Measurements from ENCODE around the gene VIPAS39.
A peak's percentile ranks its signal among the peaks of the same experiment; 100 is the strongest.

Gene VIPAS39

DNA sequence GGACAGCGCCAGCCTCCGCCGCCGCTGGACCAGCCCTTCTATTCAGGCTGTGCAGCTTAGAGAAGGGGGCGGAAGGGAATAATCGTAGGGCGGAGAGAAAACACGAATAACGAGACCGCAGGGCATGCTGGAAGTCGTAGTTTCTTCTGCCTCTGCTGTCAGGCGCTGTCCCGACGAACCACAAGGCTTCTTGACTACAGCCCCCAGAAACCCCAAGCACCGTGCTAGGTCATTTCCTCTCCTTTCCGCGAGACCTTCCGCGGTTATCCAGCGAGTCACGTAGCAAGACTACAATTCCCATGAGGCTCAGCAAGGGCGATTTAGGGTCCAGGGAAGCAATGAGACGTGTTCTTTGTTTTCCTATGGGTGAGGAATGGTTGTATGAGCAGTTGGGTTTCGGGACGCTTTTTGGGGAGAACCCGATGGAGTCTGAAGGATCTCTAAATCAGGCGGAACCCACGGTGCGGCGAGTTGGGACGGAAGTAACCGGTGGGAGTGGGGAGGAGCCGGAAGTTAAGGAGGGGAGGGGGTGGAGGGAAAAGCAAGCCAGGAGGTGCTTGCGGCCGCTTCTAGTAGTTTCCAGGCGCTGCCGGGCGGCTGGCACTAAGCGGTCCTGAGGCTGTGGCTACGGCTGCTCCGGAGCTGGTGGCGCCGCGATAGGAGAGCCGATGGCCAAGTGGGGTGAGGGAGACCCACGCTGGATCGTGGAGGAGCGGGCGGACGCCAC is at the start of gene VIPAS39, which contains the start of gene AHSA1:
Gene VIPAS39, minus strand, starts transcription at position 80 of the 727 bp plus-strand sequence. CDS start 3,499 bp downstream, outside the sequence.
Gene AHSA1, plus strand, starts transcription at position 572 of the 727 bp plus-strand sequence. Its CDS starts 97 bp downstream, at position 669.
- DNase-seq, result peak; percentile 83

DNA sequence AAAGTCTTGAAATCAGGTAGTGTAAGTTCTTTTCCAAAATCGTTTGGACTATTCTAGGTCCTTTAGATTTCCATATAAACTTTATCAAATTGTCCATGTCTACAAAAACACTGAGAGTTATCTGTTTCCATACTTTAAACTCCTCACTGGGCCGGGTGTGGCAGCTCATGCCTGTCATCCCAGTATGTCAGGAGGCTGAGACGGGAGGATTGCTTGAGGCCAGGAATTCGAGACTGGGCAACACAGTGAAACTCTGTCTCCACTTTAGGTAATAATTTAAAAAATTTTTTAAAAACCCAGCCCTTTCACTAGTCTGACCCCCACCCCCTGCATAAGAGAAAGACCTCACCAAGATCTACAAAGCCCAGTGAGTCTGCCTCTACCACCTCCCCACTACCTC is 47.6 kb upstream of the VIPAS39 start:
- DNase-seq, result no peak

DNA sequence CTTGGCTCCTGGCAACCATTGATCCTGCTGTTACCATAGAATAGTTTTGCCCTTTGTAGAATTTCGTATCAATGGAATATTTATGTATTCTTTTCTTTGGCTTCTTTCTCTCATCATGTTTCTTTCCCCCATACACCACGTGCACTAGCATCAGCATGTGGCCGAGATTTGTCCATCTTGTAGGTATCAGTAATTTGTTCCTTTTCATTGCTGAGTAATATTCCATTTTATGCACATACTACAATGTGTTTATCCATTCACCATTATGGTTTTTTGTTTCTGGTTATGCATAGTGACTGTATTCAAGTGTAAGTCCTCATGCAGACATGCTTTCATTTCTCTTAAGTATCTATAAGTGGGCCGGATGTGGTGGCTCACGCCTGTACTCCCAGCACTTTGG is 45.7 kb upstream of the VIPAS39 start:
- DNase-seq, result no peak

DNA sequence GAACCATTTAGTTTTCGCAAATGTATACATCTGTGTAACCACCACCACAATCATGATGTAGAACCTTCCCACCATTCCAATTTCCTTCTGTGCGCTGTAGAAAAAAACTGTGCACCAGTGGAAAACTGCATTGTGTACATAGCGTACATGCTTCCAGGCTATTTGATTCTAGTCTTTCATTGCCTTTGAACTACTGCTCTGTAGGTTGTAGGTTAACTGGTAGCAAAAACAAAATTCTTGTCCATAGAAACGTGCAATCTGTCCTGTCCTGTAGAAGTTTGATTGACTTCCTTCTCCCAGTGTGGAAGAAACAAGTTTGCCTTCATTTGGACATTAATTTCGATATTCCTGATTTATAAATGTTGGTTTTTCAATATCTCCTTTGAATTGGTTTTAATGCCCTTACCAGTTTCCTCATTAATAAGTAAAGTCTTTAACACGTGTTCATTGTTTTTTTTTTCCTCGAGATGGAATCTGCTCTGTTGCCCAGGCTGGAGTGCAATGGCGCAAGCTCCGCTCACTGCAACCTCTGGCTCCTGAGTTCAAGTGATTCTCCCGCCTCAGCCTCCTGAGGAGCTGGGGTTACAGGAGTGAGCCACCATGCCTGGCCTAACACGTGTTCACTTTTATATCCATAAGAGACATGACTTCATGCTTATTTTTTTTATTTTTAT is 44.8 kb upstream of the VIPAS39 start:
- DNase-seq, result no peak

DNA sequence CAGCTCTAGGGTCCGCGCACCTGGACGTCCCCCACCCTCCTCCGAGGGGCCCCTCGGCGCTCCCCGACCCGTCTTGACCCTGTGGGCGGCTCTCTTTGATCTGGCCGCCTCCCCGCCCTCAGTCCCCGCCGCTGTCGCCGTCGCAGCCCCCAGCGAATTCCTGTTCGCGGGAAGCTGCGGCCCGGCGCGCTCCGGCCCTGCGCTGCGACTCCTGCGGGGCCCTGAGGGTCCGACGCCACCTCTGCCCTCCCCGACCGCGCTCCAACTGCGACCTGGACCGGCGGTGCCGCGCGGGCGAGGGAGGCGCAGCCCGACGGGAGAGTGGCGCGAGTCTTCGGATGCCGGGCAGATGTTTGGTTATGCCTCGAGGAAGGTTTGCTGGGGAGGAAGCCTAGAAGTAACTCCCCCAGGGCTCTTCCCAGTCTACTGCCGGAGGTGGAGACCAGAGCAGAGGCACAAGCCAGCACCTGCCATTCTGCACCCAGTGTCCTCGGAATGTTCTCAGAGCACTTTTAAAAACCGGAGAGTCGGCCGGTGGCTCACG is 41.7 kb upstream of the VIPAS39 start:
- DNase-seq, result no peak

DNA sequence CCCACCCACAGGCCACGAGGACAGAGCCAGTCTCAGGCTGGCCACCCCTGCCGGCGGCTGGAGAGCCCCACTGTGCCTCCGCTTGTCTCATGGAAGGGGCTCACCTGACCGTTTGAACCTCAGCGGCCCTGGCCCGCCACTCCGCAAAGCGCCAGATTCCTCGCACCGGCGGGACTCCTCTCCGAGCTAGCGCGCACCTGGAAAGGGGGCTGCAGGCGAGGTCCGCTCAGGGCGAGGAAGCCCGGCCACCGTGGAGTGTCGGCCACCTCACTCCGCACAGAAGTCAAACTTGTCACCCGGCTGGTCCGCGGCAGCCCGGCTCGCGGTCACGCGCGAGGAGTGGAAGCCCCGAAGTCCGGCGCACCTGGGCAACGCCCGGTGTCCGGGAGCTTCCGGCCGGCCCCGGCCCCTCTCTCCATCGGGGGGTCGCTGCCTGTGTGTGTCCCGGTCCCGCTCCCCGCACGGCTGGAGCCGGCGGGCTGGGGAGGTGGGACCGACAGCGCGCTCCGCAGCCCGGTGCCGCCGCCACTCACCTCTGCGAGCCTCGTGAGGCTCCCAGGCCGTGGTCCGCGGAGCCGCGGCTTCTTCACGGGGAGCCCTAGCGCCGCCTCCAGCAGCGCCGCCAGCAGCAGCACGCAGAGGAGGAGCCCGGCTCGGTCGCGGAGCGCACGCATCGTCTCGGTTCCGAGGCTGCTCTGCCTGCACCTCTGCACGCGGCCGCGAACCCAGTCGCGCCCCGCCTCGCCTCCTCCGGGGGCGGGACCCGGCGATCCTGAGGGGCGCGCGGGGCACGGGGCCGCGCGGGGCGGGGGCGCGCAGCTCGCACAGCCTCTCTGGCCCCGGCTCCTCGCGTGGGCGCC is 40.9 kb upstream of the VIPAS39 start, which contains the start of gene ISM2:
Gene ISM2, minus strand, starts transcription at position 697 of the 860 bp plus-strand sequence. Its CDS starts 23 bp downstream, at position 674.
- DNase-seq, result peak; percentile 32

DNA sequence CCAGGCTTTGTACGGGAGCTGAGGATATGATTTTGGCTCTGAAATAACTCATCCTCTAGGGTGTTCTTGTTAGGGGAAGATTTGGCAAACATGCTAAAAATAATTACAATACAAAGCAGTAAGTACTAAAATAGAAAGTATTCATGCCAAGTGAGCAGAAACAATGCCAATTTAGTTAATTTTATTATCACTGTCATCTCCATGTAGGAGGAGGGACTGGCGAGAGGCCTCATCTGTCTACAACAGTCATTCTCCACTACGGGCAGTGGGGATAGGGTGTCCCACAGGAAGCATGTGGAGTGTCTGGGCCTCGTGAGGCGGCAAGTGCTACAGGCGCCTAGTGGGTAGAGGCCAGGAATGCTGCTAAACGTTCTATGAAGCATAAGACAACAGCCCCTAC is 37.9 kb upstream of the VIPAS39 start:
- DNase-seq, result no peak

DNA sequence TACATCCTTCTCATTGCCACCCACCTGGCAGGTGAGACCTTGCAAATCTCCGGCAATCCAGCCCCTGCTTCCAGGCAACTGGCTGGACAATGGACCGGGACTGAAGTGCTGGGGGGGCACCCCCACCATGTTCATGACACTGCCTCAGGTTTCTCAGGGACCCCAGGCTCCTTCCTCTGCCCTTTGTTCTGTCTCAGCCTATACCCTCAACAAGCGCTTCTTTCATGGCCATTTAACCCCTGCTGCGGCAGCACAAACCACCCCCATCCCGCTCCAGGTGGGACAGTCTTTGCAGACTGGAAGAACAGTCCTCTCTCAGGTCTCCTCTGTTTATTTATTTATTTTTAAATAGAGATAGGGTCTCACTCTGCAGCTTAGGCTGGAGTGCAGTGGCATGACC is 33.7 kb upstream of the VIPAS39 start:
- no peak for DNase-seq

DNA sequence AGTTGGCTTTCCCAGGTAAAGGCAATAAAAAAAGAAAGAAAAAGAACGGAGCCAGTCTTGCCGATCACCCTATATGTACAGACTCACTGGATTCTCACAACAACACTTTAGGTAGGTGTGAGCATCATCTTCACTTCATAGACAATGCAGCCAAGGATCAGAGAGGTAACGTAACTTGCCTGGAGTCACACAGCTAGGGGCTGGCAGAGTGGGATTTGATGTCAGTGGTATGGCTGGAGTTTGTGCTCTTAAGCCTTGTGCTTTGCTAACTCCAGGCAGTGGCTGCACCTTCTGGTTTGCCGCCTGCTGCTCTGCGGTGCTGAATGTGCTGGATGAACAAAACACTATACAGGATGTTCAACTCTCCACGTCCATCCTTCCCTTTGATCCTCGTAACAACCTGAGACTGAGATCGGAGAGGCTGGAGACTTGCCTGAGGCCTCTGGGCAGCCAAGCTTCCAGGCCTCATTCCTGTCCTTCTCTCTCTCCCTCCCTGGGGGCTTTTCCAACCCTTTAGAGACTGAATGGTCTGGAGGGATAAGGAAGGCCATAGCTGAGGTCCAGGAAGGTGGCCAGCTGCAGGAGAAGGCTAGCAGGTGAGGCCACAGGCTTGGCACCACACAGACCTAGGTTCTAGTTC is 33.1 kb upstream of the VIPAS39 start:
- no peak for DNase-seq

DNA sequence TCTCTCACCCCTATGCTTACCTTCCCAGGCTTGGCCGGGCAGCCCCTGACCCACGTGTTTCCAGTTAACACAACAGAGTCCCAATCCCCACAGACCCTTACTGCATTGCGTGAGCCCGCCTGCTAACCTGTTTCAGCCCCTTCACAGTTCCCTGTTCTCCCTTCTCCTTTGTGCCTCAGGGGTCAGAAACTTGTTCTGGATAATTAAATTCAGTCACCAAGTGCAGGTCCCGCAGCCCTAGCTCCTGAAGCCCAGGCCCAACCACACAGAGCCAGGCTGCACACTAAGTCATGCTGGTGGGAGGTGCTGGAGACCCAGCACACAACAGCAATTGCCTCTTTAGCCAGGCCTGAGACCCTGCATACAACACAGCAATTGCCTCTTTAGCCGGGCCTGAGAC is 31.6 kb upstream of the VIPAS39 start:
- DNase-seq, result no peak

DNA sequence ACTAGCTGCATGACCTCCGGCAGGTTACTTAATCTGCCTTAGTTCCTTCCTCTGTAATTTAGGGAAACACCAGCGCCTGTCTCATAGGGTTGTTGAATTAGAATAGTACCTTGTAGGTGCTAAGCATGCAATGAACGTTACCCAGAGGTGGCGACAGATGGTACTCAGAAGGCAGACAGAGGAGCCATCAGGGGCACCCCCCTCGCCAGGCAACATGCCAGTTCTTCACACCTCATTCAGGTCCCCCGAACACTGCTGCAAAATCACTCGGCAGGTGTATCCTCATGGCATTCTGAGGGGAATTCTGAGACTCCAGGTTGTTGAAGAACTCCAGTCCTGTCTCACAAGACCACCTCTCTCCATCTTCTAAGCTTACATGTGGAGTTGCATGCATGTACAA is 31.2 kb upstream of the VIPAS39 start:
- no peak for DNase-seq

DNA sequence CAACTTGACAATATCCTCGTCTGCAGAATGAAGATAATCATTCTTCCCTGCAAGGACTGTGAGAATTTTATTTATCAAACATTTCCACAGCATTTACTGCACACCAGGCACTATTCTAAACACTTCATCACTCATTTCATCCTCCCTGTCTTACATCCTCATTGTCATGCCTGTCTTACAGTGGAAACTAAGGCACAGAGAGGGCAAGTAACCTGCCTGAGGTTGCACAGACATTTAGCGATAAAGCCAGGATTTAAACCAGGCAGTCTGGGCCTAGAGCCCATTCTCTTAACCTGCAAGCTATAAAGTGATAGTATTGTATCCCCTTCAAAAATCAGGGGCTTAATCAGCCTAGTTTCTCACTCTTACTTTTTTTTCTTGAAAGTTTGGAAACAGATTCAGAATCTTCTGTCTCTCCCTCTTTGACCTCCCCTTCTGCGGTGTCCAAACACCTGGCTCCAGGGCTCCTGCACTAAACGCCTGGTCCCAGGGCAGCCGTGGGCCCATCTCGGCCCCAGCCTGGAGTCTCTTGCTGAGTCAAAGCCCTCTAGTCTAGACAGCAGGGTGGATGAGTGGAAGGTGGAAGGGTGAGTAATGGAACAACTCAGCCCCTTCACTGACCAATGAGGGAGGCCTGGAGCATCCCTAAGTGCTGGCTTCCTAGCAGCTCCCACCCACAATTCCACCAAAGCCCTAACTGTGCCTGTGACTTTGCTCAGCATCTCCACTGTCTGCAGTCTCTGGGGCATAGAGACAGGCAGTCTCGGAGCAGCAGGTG is 28.7 kb upstream of the VIPAS39 start:
- DNase-seq, result no peak

DNA sequence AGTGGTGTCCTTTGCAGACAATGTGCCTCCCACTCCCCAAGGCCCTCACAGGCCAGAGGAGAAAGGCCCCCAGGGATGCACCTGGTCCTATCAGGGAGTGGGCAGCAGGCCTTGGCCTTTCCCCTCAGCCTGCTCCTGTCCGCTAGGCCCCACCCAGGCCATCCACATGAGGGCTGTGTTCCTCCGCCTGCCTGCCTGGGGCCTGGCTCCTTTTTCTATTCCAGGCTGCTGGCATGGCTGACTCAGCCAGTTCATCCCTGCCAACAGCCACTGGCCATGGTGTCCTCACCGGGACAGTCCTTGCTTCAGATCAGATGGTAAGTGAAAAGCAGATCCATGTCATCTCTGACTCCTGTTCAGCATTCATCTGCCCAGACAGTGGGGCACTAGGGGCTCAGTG is 27.9 kb upstream of the VIPAS39 start:
- DNase-seq, result no peak

DNA sequence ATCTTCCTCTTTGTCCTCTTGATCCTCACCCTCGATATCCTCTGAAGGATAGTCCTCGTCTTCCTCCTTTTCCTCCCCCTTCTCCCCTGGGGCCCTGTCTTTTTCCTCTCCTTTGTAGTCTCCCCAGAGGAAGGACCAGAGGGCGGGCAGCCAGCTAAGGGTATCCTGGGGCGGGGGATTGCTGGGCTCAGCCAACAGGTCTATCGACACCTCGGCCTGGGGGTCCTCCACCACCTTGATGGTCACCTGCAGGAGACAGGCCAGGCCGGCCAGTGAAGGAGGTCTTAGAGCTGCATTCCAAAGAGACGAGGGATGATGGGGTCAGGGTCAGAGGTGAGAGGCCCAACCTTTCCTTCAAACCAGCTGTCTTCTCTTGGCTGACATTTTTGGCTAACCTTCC is 25.0 kb upstream of the VIPAS39 start:
- DNase-seq, result no peak

DNA sequence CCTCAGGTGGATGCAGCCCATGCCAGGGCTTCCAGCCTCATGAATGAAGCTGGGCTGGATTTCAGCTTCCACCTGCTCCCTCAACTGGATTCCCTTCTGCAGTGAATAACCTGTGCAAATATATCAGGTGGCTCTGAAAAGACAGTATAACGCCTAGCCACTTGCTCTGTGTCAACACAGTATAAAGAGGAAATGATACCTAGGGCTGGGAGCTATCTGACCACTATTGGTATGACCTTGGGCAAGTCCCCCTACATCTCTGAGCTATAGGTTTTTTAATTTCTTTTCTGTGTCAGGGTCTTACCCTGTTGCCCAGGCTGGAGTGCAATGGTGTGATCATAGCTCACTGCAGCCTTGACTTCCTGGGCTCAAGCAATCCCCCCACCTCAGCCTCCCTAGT is 21.4 kb upstream of the VIPAS39 start:
- no peak for DNase-seq

DNA sequence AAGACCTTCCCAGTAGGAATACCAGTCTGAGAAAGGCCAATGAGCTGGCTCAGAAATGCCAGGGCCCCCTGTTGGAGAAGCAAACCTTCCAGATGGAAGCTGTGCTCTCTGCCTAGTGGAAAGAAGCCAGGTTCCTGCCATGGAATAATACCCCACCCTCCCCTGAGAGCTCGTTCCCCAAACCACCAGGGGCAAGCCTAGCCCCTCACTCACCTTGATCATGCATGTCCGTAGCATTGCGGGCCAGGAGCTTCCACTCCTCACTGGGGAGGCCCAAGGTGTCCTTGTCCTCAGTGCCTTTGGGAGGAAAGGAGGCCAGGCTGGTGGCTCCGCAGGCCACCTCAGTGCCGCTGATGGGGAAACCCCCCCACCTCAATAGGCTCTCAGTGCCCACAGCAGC is 20.6 kb upstream of the VIPAS39 start:
- no peak for DNase-seq

DNA sequence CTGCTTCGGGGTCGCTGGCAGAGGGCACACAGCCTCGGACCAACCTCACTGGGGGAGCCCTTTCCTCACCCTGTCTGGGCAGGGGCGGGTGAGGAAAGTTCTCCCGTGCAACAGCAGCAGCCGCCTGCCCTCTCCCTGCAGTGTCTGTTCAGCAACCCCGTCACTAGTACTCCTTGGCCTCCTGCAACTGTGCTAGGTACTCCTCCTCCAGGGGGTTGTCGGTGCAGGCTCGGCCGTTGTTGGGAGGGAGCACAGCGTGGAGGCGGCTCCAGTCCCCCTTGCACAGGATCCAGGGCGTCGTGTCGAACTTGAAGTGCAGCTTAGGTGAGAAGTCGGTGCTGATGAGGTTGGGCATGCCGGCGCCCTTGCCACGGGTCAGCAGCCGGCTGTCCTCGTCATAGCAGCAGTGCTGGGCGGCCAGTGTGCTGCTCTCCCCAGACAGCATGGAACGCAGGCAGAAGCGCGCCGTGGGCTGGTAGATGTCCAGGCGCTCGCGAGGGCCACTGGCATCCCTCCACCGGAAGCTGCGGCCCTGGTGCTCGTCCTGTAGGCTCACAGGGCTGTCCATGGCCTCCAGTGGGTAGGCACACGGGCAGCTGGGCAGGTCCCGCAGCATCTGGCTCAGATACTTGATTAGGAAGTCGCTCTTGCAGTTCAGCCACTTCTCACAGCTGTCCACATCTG is 18.2 kb upstream of the VIPAS39 start:
- DNase-seq, result no peak

DNA sequence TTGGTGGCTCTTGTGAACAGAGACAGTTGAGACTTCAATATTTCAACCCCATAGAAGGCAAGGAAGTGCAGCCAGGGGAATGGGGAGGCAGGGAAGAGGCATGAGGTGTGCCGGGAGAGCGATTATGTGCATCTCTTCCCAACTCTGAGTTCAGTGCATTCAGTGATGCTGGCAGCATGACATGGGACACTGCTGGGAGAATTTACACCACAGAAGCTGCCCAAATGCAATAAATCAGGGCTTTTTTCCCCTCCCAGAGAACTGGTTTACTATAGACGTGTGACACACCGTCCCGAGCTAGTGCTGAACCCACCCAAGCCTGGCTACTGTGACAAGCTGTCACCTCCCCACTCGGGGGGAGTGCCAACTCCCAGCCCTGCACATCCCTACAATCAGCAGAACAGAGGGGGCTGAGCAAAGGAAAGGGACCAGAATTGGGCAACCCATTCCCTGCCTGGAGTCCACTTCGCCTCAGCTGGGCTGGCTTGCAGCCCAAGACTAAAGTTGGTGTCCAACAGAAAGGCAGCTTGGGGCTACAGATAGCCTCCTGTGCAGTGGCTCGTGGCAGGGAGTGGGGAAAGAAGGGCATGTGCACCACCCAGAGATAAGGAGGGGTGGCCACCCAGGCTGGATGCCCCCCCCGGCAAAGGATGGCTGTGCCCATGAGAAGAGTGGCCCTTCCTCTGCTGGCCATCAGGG is 17.2 kb upstream of the VIPAS39 start:
- DNase-seq, result no peak

DNA sequence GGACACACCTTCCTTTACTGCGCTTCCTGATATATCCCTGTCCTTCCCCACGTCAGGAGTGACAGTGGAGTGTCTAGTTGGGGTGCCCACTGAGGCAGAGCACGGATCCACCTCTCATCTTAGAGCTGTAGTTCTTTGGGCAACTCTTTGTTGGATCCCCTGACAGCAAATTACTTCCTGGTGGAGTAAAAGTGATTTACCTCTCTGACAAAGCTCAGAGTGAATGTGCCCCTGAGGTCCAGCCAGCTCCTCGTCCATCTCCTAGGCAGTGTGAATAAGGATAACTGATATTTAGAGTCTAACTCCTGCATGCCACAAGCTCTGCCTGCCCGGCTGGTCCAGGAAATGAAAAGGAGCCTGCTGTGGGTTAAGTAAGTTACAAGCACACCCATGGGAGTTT is 16.5 kb upstream of the VIPAS39 start:
- DNase-seq, result no peak

DNA sequence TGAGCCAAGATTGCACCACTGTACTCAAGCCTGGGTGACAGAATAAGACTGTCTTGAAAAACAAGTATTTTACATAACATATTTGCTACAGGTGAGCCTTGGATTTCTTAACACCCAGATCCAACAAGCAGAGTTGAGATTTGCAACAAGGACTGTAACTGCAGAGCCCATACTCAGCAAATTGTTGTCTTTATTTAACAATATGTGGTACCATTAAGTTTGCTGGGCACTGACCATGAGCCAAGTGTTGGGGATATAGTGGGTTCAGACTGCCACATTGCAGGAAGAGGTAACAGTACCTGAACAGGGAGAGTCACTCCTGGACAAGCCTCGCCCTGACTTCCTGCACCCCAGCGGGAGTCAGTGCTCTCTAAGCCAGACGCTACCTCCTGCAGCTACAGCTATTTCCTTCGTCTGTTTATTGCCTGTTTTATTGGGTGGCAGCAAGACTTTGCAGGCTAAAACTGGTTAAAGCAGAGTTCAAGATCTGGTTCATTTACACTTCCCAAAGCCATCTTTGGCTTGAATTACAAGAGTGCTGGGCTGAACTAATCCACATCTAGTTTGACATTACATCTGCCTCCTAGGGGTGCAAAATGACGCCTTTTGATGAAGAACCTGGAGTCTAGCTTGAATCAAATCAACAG is 12.9 kb upstream of the VIPAS39 start:
- no peak for DNase-seq

Measured in stimulated activated CD4-positive, alpha-beta T cell treated with anti-CD3 and anti-CD28 coated beads, Interleukin-12 subunit alpha, Interleukin-12 subunit beta, amount 100 ng/mL, for 4 hours (primary cell).